WERI-Rb-1 (cell line): Measurements from ENCODE around the gene SRRT.
A peak's percentile ranks its signal among the peaks of the same experiment; 100 is the strongest.

ENCODE experiments used
- DNase-seq: peaks from one replicate; pipeline ENCODE4 v3.0.0-alpha.2; 2020
- H3K27ac ChIP-seq: fragments of 250-450 bp; sonication (Bioruptor Pico); 2 replicates; pipeline ENCODE4 v1.5.1; 2020; ENCODE audit warnings: mild to moderate bottlenecking, moderate library complexity
- H3K27me3 ChIP-seq: fragments of 250-450 bp; sonication (Bioruptor Pico); 2 replicates; pipeline ENCODE4 v1.5.1; 2021; ENCODE audit warnings: mild to moderate bottlenecking, low read depth, moderate library complexity; ENCODE audit not compliant: insufficient read depth, severe bottlenecking
- H3K36me3 ChIP-seq: fragments of 250-450 bp; sonication (Bioruptor Pico); 2 replicates; pipeline ENCODE4 v1.5.1; 2020; ENCODE audit warnings: mild to moderate bottlenecking, moderate library complexity
- H3K4me3 ChIP-seq: 2 replicates; pipeline ENCODE4 v1.5.1; 2011; ENCODE audit warnings: low read depth, mild to moderate bottlenecking, control low read depth, low read length
- H3K9me3 ChIP-seq: fragments of 250-450 bp; sonication (Bioruptor Pico); 2 replicates; pipeline ENCODE4 v1.5.1; 2021; ENCODE audit warnings: mild to moderate bottlenecking, moderate library complexity; ENCODE audit not compliant: severe bottlenecking
- TF ChIP-seq, protein P1 (sequence below): IDR thresholded peaks from 2 replicates; pipeline ENCODE4 v1.5.1; 2011; ENCODE audit warnings: low read depth, mild to moderate bottlenecking, control low read depth, inconsistent platforms, low read length

Gene SRRT

GRCh38 chr7:100886142-100886935, 11.4 kb downstream of the SRRT start:
- no peaks in the 10 kb centered on the region for H3K9me3 ChIP-seq
- no peak overlapping the region for H3K4me3 ChIP-seq
- peaks cover 79% of the 10 kb centered on the region for H3K36me3 ChIP-seq
- no peak for DNase-seq
- no peaks in the 10 kb centered on the region for H3K27me3 ChIP-seq
- H3K27ac ChIP-seq = no peak overlapping the region
- TF ChIP-seq, protein P1, sequence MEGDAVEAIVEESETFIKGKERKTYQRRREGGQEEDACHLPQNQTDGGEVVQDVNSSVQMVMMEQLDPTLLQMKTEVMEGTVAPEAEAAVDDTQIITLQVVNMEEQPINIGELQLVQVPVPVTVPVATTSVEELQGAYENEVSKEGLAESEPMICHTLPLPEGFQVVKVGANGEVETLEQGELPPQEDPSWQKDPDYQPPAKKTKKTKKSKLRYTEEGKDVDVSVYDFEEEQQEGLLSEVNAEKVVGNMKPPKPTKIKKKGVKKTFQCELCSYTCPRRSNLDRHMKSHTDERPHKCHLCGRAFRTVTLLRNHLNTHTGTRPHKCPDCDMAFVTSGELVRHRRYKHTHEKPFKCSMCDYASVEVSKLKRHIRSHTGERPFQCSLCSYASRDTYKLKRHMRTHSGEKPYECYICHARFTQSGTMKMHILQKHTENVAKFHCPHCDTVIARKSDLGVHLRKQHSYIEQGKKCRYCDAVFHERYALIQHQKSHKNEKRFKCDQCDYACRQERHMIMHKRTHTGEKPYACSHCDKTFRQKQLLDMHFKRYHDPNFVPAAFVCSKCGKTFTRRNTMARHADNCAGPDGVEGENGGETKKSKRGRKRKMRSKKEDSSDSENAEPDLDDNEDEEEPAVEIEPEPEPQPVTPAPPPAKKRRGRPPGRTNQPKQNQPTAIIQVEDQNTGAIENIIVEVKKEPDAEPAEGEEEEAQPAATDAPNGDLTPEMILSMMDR = no peak

DNA sequence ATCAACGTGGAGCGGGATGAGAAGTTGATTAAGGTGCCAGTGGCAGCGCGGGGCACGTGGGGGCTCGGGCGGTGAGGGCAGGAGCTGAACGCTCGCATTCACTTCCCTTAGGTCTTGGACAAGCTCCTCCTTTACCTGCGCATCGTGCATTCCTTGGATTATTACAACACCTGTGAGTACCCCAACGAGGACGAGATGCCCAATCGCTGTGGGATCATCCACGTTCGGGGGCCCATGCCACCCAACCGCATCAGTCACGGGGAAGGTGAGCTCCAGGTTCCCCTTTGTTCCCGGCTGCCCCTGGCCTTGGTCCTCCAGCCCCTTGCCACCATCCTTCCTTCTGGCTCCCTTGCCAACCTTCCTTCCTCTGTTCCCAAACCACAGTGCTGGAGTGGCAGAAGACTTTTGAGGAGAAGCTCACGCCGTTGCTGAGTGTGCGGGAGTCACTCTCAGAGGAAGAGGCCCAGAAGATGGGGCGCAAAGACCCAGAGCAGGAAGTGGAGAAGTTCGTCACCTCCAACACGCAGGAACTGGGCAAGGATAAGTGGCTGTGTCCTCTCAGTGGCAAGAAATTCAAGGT, 12.1 kb downstream of the SRRT start:
- Histone ChIP-seq H3K36me3 (peaks cover 72% of the 10 kb centered on the region), H3K4me3 (no peak overlapping the region), H3K27me3 (no peaks in the 10 kb centered on the region), H3K27ac (no peak overlapping the region), H3K9me3 (no peaks in the 10 kb centered on the region)
- TF ChIP-seq, protein P1 = no peak
- no peak for DNase-seq

DNA sequence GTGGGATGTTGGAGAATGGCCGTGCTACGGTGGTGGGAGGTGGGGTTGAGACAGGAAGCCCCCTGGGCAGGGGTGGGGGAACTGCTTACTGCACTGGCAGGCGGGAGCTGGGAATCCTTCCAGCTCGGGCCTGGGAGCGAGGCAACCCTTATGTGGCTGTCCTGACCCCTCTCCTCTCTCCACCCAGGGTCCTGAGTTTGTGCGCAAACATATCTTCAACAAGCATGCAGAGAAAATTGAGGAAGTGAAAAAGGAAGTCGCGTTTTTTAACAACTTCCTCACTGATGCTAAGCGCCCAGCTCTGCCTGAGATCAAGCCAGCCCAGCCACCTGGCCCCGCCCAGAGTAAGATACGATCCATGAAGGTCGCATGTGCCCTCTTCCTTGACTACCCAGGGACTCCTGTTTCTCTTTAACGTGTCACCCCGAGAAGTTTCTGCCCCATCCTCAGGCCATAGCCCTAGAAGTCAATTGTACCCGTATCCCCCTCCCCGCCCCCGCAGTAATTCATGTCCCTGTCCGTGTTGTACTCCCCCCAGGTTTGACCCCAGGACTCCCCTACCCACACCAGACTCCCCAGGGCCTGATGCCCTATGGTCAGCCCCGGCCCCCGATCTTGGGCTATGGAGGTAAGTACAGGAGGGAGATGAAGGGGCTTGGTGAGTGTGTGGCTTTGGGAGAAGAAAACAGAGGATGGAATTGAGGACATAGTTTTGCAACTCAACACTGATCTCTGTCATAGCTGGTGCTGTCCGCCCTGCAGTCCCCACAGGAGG, 12.8 kb downstream of the SRRT start:
- DNase-seq = no peak
- H3K27me3 ChIP-seq = no peaks in the 10 kb centered on the region
- H3K9me3 ChIP-seq = no peaks in the 10 kb centered on the region
- TF ChIP-seq, protein P1 = no peak
- H3K27ac ChIP-seq = no peak overlapping the region
- peaks cover 66% of the 10 kb centered on the region for H3K36me3 ChIP-seq
- H3K4me3 ChIP-seq = no peak overlapping the region

DNA sequence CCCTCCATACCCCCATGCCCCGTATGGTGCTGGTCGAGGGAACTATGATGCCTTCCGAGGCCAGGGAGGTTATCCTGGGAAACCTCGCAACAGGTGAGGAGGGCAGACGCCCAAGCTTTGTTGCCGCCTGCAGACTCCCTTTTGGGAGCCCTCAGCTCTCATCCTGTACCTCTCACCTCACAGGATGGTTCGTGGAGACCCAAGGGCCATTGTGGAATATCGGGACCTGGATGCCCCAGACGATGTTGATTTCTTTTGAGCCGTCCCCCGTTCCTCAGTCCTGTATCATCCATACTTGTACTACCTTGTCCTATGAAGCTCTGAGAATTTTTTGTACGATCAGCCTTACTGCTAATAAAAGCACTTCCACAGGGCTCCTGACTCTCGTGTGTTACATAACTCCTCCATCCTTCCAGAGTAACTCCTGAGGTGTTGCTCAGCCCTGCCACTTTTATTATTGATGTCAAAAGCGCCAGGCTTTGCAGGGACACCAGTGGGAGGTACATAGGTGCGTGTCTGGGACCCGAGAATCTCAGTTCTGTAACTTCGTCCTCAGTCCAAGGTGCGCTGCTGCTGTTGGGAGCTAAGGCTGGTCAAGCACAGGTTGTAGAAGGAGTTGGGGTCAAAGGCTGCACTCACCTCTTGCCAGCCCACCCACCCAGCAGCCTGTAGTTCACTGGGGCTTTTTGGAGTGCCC, 13.5 kb downstream of the SRRT start:
- Histone ChIP-seq H3K9me3 (no peaks in the 10 kb centered on the region), H3K36me3 (peaks cover 59% of the 10 kb centered on the region), H3K27ac (peak overlapping the region; percentile 81), H3K4me3 (peak overlapping the region; percentile 70), H3K27me3 (no peaks in the 10 kb centered on the region)
- no peak for DNase-seq
- TF ChIP-seq, protein P1 = no peak

DNA sequence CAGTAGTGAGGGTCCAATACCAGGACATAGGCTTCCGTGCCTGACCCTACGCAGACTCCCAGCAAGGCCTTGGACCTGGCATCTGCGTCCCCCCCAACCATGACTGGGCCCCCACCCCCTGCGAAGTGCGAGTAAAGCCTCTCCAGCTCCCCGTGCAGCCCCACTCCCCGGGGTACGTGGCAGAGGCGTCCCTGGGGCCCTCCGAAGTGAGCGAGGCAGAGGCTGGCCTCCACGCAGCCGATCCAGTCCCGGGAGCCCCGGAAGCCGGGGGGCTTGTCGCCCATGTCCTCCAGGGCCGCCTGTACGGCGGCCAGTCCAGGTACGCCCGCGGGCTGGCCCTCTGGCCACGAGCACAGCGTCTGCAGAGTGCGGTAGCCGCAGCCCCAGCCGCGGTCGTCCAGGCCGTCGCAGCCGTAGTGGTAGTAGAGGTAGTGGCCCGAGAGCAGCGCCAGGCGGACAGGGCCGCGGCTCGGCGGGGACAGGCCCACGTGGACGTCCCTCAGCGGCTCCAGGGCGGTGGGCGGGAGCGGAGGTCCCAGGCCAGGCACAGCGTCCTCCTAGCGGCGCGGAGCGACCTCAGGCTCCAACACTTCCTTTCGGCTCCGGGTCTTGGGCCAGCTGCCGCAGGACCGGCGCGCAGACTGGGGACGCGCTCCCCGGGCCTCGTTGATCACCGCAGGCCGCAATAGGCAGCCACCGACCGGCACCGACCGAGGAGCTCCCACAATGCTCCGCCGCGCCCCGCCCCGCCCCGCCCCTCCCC, 14.3 kb downstream of the SRRT start, which contains the start of gene UFSP1:
TSS of gene UFSP1 (minus strand) at position 728 of the 763 bp plus-strand sequence. CDS start at position 284, 444 bp downstream.
- Histone ChIP-seq H3K27ac (peak within 1 kb of the TSS; percentile 82), H3K36me3 (peaks cover 52% of the 10 kb centered on the region), H3K4me3 (peak within 1 kb of the TSS; percentile 70), H3K9me3 (no peaks in the 10 kb centered on the region), H3K27me3 (peaks cover 3% of the 10 kb centered on the region)
- TF ChIP-seq, protein P1 = no peak
- DNase-seq = no peak
